Measurements from ENCODE around the gene ANKS1B. TPM values are rescaled to one million over a fixed set of nuclear protein-coding genes. Genes with fewer than 3 reads are reported as not detected.

Gene ANKS1B
- total and polyA plus RNA-seq, 2 of the 4 experiments (the other 2 are of a cell fraction): 0.17 to 0.18 TPM

DNA sequence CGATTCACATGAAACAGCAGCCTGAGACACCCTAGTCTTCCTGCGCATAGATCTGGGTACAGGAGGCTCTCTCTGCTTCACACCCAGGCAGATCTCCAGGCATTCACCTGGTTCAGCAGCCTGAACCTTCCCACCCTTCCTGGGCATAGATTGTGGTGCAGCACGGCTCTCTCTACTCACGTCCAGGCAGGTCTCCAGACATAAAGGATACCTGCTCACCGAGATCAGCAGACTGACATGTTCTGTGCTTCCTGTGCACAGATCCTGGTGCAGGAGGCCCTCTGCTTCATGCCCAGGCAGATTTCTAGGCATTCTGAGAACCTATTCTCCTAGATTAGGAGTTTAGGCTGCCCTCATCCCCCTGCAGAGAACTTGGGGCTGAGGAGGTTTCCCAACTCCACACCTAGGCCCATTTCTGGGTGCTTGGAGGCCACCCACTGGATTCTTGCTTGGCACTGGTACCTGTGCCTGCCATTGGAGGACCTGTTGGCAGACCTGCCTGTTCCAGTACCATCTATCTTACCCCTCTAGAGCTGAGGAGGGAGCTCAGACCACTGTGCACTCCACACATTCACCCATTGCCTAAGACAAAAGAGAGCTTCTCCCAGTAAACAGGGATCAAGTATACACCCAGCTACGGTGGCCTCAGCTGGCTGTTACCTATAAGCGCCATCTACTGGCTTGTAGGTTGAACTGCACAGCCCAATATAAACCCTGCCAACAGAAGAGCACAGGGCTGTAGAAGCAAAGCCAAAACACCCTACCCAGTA lies 365.2 kb downstream of the ANKS1B start:
- Histone ChIP-seq H2BK20ac (ENCODE audit: low read depth, low read length) (no peak overlapping the region), H3K79me1 (ENCODE audit: low read depth in 1 of 2, low read length in 2 of 2) (no peaks in the 10 kb centered on the region), H3K56ac (ENCODE audit: extremely low read depth, insufficient read depth, low read length) (no peak overlapping the region), H3K9me1 (ENCODE audit: insufficient read depth, low read length) (no peaks in the 10 kb centered on the region), H3K18ac (ENCODE audit: low read depth, low read length) (no peak overlapping the region), H3K23ac (ENCODE audit: low read depth, low read length) (no peak overlapping the region), H3K9me3 (ENCODE audit: control insufficient read depth, insufficient read depth, low read length) (peaks cover 16% of the 10 kb centered on the region), H4K91ac (ENCODE audit: insufficient read depth, low read depth, low read length) (no peak overlapping the region), H2BK15ac (ENCODE audit: low read depth, low read length) (no peak overlapping the region), H3K27me3 (ENCODE audit: control insufficient read depth, insufficient read depth, low read length) (no peaks in the 10 kb centered on the region), H3K36me3 (ENCODE audit: control insufficient read depth, insufficient read depth, low read length) (no peaks in the 10 kb centered on the region), H3K4ac (ENCODE audit: low read depth, low read length) (no peak overlapping the region), H4K20me1 (ENCODE audit: insufficient read depth, low read length) (no peaks in the 10 kb centered on the region), H3K4me1 (ENCODE audit: control insufficient read depth, insufficient read depth, low read length) (no peaks in the 10 kb centered on the region), H3K9ac (ENCODE audit: low read depth, low read length) (no peak overlapping the region), H3K27ac (ENCODE audit: insufficient read depth, low read length) (no peak overlapping the region), H2AK5ac (ENCODE audit: low read depth, low read length) (no peak overlapping the region), H2AK9ac (replicated peaks; ENCODE audit: low read depth, low read length, poor library complexity) (no peak overlapping the region), H3K4me3 (ENCODE audit: insufficient read depth, low read depth, low read length) (no peak overlapping the region), H4K8ac (ENCODE audit: low read depth in 2 of 2, low read length in 2 of 2) (no peak overlapping the region), H3K4me2 (ENCODE audit: low read depth, low read length) (no peak overlapping the region), H2BK120ac (ENCODE audit: low read depth, low read length) (no peak overlapping the region), H4K5ac (ENCODE audit: low read depth, low read length) (no peak overlapping the region), H2BK5ac (ENCODE audit: low read depth, low read length, poor library complexity, severe bottlenecking) (no peak overlapping the region), H3K14ac (replicated peaks; ENCODE audit: low read depth, low read length) (no peak overlapping the region), H2AFZ (replicated peaks; ENCODE audit: low read length, poor library complexity) (no peak overlapping the region)
- dilution Hi-C loops (cut with HindIII; ENCODE audit: low sequenced_read_pairs, unreplicated experiment): no loop called here
- no TSS peak for BruUV-seq (replicated peaks)
- intact Hi-C loops (cut with micrococcal nuclease): no loop called here
- ATAC-seq (ENCODE audit: low read depth) (no peak), DNase-seq (peak; percentile 4)
- WGBS, 2 experiments (ENCODE audit: extremely low coverage in 2 of 2, insufficient read length in 1 of 2): 78% methylated on average over 3 of the region's 7 CpGs; no CpG with 5 or more reads in 1 of the 2 experiments
- in situ Hi-C loops (cut with MboI; ENCODE audit: low sequenced_read_pairs): no loop called here
- ChIA-PET CTCF (interaction anchor here (0.6 to 1.2 kb wide), 4 partner anchors 17 to 586 kb away, joined by 3 to 4 read pairs (median 3); no protein-coding TSS in a partner anchor), POLR2A (ENCODE audit: unreplicated experiment) (no interaction called here)
- TF ChIP-seq RFX5 (IDR thresholded peaks at IDR 0.05; ENCODE audit: low read depth, low read length): no peak
- no peak for TF ChIP-seq NFE2L2 (IDR thresholded peaks at IDR 0.05; ENCODE audit: low read depth, low read length)
- TF ChIP-seq SMC3 (IDR thresholded peaks at IDR 0.05; ENCODE audit: low read depth, low read length): peak; percentile 37; the same call in 1 of the 2 replicates
- no peak for TF ChIP-seq CEBPB (IDR thresholded peaks at IDR 0.05; ENCODE audit: low read depth, low read length)
- no peak for TF ChIP-seq MAFK (IDR thresholded peaks at IDR 0.05; ENCODE audit: low read depth, low read length)
- no peak for TF ChIP-seq BHLHE40 (IDR thresholded peaks at IDR 0.05; ENCODE audit: low read depth, low read length)
- no peak for TF ChIP-seq MXI1 (IDR thresholded peaks at IDR 0.05; ENCODE audit: borderline replicate concordance, low read depth, low read length)
- TF ChIP-seq, protein P1, sequence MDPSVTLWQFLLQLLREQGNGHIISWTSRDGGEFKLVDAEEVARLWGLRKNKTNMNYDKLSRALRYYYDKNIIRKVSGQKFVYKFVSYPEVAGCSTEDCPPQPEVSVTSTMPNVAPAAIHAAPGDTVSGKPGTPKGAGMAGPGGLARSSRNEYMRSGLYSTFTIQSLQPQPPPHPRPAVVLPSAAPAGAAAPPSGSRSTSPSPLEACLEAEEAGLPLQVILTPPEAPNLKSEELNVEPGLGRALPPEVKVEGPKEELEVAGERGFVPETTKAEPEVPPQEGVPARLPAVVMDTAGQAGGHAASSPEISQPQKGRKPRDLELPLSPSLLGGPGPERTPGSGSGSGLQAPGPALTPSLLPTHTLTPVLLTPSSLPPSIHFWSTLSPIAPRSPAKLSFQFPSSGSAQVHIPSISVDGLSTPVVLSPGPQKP (IDR thresholded peaks at IDR 0.05; ENCODE audit: borderline replicate concordance, low read depth, low read length): no peak
- peak; percentile 51 for TF ChIP-seq RAD21 (IDR thresholded peaks at IDR 0.05; ENCODE audit: low read length)
- TF ChIP-seq POLR2A (IDR thresholded peaks at IDR 0.05; ENCODE audit: low read depth, low read length): no peak
- no peak for TF ChIP-seq MAZ (IDR thresholded peaks at IDR 0.05; ENCODE audit: borderline replicate concordance, low read depth, low read length)
- TF ChIP-seq, protein P2, sequence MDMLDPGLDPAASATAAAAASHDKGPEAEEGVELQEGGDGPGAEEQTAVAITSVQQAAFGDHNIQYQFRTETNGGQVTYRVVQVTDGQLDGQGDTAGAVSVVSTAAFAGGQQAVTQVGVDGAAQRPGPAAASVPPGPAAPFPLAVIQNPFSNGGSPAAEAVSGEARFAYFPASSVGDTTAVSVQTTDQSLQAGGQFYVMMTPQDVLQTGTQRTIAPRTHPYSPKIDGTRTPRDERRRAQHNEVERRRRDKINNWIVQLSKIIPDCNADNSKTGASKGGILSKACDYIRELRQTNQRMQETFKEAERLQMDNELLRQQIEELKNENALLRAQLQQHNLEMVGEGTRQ (IDR thresholded peaks at IDR 0.05; ENCODE audit: low read depth, low read length): no peak
- TF ChIP-seq RCOR1 (IDR thresholded peaks at IDR 0.05; ENCODE audit: insufficient replicate concordance, low read length): no peak
- TF ChIP-seq, protein P3, sequence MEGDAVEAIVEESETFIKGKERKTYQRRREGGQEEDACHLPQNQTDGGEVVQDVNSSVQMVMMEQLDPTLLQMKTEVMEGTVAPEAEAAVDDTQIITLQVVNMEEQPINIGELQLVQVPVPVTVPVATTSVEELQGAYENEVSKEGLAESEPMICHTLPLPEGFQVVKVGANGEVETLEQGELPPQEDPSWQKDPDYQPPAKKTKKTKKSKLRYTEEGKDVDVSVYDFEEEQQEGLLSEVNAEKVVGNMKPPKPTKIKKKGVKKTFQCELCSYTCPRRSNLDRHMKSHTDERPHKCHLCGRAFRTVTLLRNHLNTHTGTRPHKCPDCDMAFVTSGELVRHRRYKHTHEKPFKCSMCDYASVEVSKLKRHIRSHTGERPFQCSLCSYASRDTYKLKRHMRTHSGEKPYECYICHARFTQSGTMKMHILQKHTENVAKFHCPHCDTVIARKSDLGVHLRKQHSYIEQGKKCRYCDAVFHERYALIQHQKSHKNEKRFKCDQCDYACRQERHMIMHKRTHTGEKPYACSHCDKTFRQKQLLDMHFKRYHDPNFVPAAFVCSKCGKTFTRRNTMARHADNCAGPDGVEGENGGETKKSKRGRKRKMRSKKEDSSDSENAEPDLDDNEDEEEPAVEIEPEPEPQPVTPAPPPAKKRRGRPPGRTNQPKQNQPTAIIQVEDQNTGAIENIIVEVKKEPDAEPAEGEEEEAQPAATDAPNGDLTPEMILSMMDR (conservative IDR thresholded peaks at IDR 0.05; ENCODE audit: low read depth, low read length): peak; percentile 56
- no peak for TF ChIP-seq FOS (IDR thresholded peaks at IDR 0.05; ENCODE audit: low read depth, low read length)

All from IMR-90 (cell line).